Endothelial cell of umbilical vein (primary cell): ENCODE data around the gene MBLAC2. TPM values are rescaled to one million over a fixed set of nuclear protein-coding genes. Genes with fewer than 3 reads are reported as not detected.

Source experiments
- BruUV-seq: library from RNA; stranded (reverse); fragments of 400-500 nt; replicated peaks from 2 replicates; lab custom pipeline; 2021; lab: Mats Ljungman, UMichigan
- CTCF ChIA-PET: fragments of 300-600, 350-600 bp; sonication (Branson Sonifier 250); formaldehyde crosslinking; loops from one replicate; lab custom pipeline; 2021; ENCODE audit warnings: antibody characterized with exemption, inconsistent platforms; lab: Charles Lee
- POLR2A ChIA-PET: fragments of 300-600, 350-600 bp; sonication (Branson Sonifier 250); formaldehyde crosslinking; loops from one replicate; lab custom pipeline; 2021; ENCODE audit warnings: antibody characterized with exemption, inconsistent platforms; lab: Charles Lee
- DNase-seq: peaks from one replicate; pipeline ENCODE4 v3.0.0-alpha.2; 2011; ENCODE audit warnings: low read depth, low spot score
- FAIRE-seq: peaks from 2 replicates; lab custom pipeline; 2011; peaks lifted over from hg19 to GRCh38; lab: Jason Lieb, UNC
- H2AFZ ChIP-seq: 2 replicates; pipeline ENCODE4 v1.6.0; 2012; ENCODE audit warnings: low read depth, low read length, control low read depth, inconsistent platforms
- H3K27ac ChIP-seq: 2 replicates; pipeline ENCODE4 v1.5.1; 2011; ENCODE audit warnings: low read depth, mild to moderate bottlenecking, control low read depth, low read length, moderate library complexity; ENCODE audit not compliant: insufficient read depth
- H3K27me3 ChIP-seq, 2 experiments: 2 replicates each; pipeline versions ENCODE4 v1.6.0 to v1.6.1; 2011; ENCODE audit warnings: low read length in 2 of 2, mixed read lengths in 1 of 2; ENCODE audit not compliant: control insufficient read depth in 2 of 2, insufficient read depth in 2 of 2
- H3K36me3 ChIP-seq, 2 experiments: 2 replicates in 1 of 2; 3 replicates in 1 of 2; pipeline ENCODE4 v1.5.1; 2011; ENCODE audit warnings: low read length in 2 of 2, mild to moderate bottlenecking in 1 of 2, moderate library complexity in 1 of 2; ENCODE audit not compliant: control insufficient read depth in 2 of 2, insufficient read depth in 2 of 2; ENCODE audit errors: extremely low read depth in 1 of 2
- H3K4me1 ChIP-seq: 3 replicates; pipeline ENCODE4 v1.5.1; 2011; ENCODE audit warnings: mild to moderate bottlenecking, low read length; ENCODE audit not compliant: control insufficient read depth, insufficient read depth; ENCODE audit errors: extremely low read depth
- H3K4me2 ChIP-seq: 2 replicates; pipeline ENCODE4 v1.6.1; 2011; ENCODE audit warnings: low read length, control low read depth, mixed read lengths; ENCODE audit not compliant: insufficient read depth
- H3K4me3 ChIP-seq, 3 experiments: fragments of 200-600 bp in 1 of 3; sonication (generic), shearing (Covaris generic) in 1 of 3; replicated peaks in 1 of 3; 2 replicates each; pipeline ENCODE4 v1.5.1; 2011 to 2016; ENCODE audit warnings: control low read depth in 3 of 3, low read length in 3 of 3, mild to moderate bottlenecking in 2 of 3, inconsistent platforms in 1 of 3, low read depth in 1 of 3, moderate library complexity in 1 of 3; ENCODE audit not compliant: insufficient read depth in 1 of 3
- H3K79me2 ChIP-seq: 2 replicates; pipeline ENCODE4 v1.6.0; 2012; ENCODE audit warnings: low read length, inconsistent platforms; ENCODE audit not compliant: control insufficient read depth, insufficient read depth
- H3K9ac ChIP-seq: replicated peaks from 2 replicates; pipeline ENCODE3; 2011; ENCODE audit warnings: low read length, control low read depth; ENCODE audit not compliant: insufficient read depth; ENCODE audit errors: extremely low read depth
- H3K9me1 ChIP-seq: replicated peaks from 3 replicates; pipeline ENCODE4 v1.6.0; 2011; ENCODE audit warnings: mild to moderate bottlenecking, low read length; ENCODE audit not compliant: control insufficient read depth, insufficient read depth; ENCODE audit errors: extremely low read depth
- H3K9me3 ChIP-seq: replicated peaks from 2 replicates; pipeline ENCODE4 v1.5.1; 2012; ENCODE audit warnings: low read length, inconsistent platforms; ENCODE audit not compliant: control insufficient read depth, insufficient read depth
- H4K20me1 ChIP-seq: replicated peaks from 2 replicates; pipeline ENCODE3; 2011; ENCODE audit warnings: mild to moderate bottlenecking, low read length; ENCODE audit not compliant: control insufficient read depth, insufficient read depth; ENCODE audit errors: extremely low read depth
- CTCF ChIP-seq, 2 donors: IDR thresholded peaks; 1 replicate in 1 of 2; 2 replicates in 1 of 2; pipeline ENCODE4 v1.5.1; 2011; ENCODE audit warnings: low read length in 2 of 2, mild to moderate bottlenecking in 2 of 2, moderate library complexity in 2 of 2, control low read depth in 1 of 2, inconsistent platforms in 1 of 2, low read depth in 1 of 2; ENCODE audit not compliant: insufficient read depth in 1 of 2; ENCODE audit errors: extremely low read depth in 1 of 2
- EZH2 ChIP-seq: IDR thresholded peaks from 2 replicates; pipeline ENCODE4 v1.6.1; 2012; ENCODE audit warnings: borderline replicate concordance, low read depth, mild to moderate bottlenecking, moderate library complexity, low read length, inconsistent platforms; ENCODE audit not compliant: severe bottlenecking
- FOS ChIP-seq: IDR thresholded peaks from 2 replicates; pipeline ENCODE4 v1.6.1; 2011; ENCODE audit warnings: mild to moderate bottlenecking, low read length, moderate library complexity, borderline replicate concordance; ENCODE audit not compliant: insufficient read depth
- GATA2 ChIP-seq: IDR thresholded peaks from 2 replicates; pipeline ENCODE4 v1.7.0; 2011; ENCODE audit warnings: low read depth, mild to moderate bottlenecking, moderate library complexity, mixed read lengths, low read length; ENCODE audit not compliant: insufficient read length, insufficient read depth
- JUN ChIP-seq: IDR thresholded peaks from 2 replicates; pipeline ENCODE4 v1.6.1; 2011; ENCODE audit warnings: borderline replicate concordance, low read depth; ENCODE audit not compliant: insufficient read length, insufficient read depth
- MAX ChIP-seq: IDR thresholded peaks from 2 replicates; pipeline ENCODE4 v1.6.1; 2011; ENCODE audit not compliant: insufficient read depth, insufficient read length
- MYC ChIP-seq: IDR thresholded peaks from one replicate; pipeline ENCODE4 v1.6.1; 2011; ENCODE audit warnings: mild to moderate bottlenecking, low read depth, low read length
- POLR2A ChIP-seq: IDR thresholded peaks from 2 replicates; pipeline ENCODE4 v1.6.1; 2012; ENCODE audit warnings: low read depth, mild to moderate bottlenecking, control low read depth, low read length
- POLR2AphosphoS5 ChIP-seq: IDR thresholded peaks from 2 replicates; pipeline ENCODE4 v1.6.1; 2012; ENCODE audit warnings: low read depth, mild to moderate bottlenecking, control low read depth, low read length, moderate library complexity; ENCODE audit not compliant: insufficient read depth
- dilution Hi-C: fragments of 300-500 bp; cut with MboI; formaldehyde crosslinking; loops from one replicate; pipeline ENCODE4 v1.15.0; 2019; ENCODE audit warnings: low sequenced_read_pairs; ENCODE audit not compliant: extremely low pct_ligation_motif_present
- intact Hi-C: fragments of 100-400 bp; cut with micrococcal nuclease; formaldehyde crosslinking; loops from one replicate; pipeline ENCODE4 v1.10.0; 2022
- polyA plus RNA-seq, 4 experiments: library from polyadenylated mRNA; depleted of rRNA in 3 of 4; stranded (reverse) in 3 of 4; unstranded in 1 of 4; fragments of >200 nt; gene quantifications; 2 replicates each; pipeline versions ENCODE4 v1.2.1 to v1.2.3, GENCODE V29; 2011 to 2012; ENCODE audit warnings: missing spikeins in 1 of 4
- total RNA-seq: library from RNA; stranded (reverse); gene quantifications from 2 replicates; pipeline ENCODE4 v1.2.3, GENCODE V29; 2021

The MBLAC2 gene
- total and polyA plus RNA-seq, 2 donors (not counting 3 experiments of a cell fraction or from before 2014, with no cell fraction given), result 2.1 to 5.3 TPM

- peak; percentile 26 for FAIRE-seq
- ChIA-PET POLR2A (interaction anchor here (0.7 to 1.3 kb wide), 7 partner anchors 10 to 1527 kb away, joined by 3 to 5 read pairs (median 3); partner anchors contain the start of genes MBLAC2, MEF2C and POLR3G), CTCF (interaction anchor here (0.6 to 2.4 kb wide), 12 partner anchors 13 to 249 kb away, joined by 3 to 8 read pairs (median 4); partner anchors contain the start of genes LYSMD3, MBLAC2 and POLR3G)
Measured at GRCh38 chr5:90410178-90410762, 64.3 kb downstream of the MBLAC2 start.

More at GRCh38 chr5:90410178-90410762, 64.3 kb downstream of the MBLAC2 start:
- BruUV-seq, result TSS peak; percentile 91
- Histone ChIP-seq H3K4me2 (peak overlapping the region; percentile 92), H4K20me1 (no peaks in the 10 kb centered on the region), H3K9ac (peak overlapping the region; percentile 91), H2AFZ (peak overlapping the region; percentile 96), H3K27me3 (no peaks in the 10 kb centered on the region), H3K9me1 (no peaks in the 10 kb centered on the region), H3K9me3 (no peaks in the 10 kb centered on the region), H3K79me2 (peaks cover 3% of the 10 kb centered on the region), H3K36me3 (no peaks in the 10 kb centered on the region), H3K27ac (peak overlapping the region; percentile 85), H3K4me3 (peak overlapping the region; percentile 47 to 81 (median 53)), H3K4me1 (peaks cover 15% of the 10 kb centered on the region)
- TF ChIP-seq POLR2AphosphoS5 (no peak), MYC (no peak), MAX (no peak), POLR2A (no peak), JUN (no peak), EZH2 (no peak), GATA2 (no peak), FOS (no peak), CTCF (IDR thresholded peaks at IDR 0.05; ENCODE audit: extremely low read depth in 1 of 2, insufficient read depth in 1 of 2, low read depth in 1 of 2, low read length in 2 of 2) (no peak)
- intact Hi-C loops (no loop called here), dilution Hi-C loops (no loop called here)
- DNase-seq, result no peak
